Eye (tissue), 1 donor: Measurements from ENCODE around the gene NDUFAF2.
A peak's percentile ranks its signal among the peaks of the same experiment; 100 is the strongest.
"Not testable (repeated sequence)": the region's sequence is repeated elsewhere in the genome, so short reads cannot be mapped to it uniquely, and the experiment has no call there.

Source experiments
- DNase-seq: peaks from one replicate; pipeline ENCODE4 v3.0.0-alpha.2; 2015

Gene NDUFAF2

GRCh38 chr5:61052882-61053281 is 107.9 kb downstream of the NDUFAF2 start:
- no peak for DNase-seq

DNA sequence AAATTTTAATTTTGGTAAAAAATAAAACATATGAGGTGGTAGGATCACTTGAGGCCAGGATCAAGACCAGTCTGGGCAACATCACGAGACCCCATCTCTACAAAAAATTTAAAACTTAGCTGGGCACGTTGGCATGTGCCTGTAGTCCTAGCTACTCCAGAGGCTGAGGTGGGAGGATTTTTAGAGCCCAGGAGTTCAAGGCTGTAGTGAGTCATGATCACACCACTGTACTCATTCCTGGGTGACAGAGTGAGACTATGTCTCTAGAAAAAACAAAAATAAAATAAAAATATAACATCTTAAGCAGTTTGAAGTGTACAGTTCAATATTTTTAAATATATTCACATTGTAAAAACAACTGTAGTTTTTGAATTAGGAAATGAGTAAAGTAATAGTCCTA is 108.9 kb downstream of the NDUFAF2 start:
- no peak for DNase-seq

GRCh38 chr5:61055434-61056006 is 110.5 kb downstream of the NDUFAF2 start:
- peak; percentile 71 for DNase-seq

DNA sequence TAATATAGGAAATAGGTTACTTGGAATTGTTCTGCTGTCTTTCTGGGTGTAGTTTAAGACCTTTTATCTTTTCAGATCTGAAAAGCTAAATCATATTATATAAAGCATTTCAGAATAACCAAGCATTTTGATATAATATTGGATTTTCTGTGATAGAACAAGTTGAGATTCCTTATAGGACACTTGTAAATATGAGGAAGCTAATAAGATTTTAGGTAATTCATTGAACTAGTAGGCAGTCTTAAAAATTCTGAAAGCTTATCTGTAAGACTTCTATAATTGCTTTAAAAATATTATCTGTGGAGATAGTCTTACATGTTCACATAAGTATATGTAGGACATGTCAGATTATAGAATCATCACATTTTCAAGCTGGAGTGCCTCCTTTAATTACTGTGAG is 114.5 kb downstream of the NDUFAF2 start:
- no peak for DNase-seq

DNA sequence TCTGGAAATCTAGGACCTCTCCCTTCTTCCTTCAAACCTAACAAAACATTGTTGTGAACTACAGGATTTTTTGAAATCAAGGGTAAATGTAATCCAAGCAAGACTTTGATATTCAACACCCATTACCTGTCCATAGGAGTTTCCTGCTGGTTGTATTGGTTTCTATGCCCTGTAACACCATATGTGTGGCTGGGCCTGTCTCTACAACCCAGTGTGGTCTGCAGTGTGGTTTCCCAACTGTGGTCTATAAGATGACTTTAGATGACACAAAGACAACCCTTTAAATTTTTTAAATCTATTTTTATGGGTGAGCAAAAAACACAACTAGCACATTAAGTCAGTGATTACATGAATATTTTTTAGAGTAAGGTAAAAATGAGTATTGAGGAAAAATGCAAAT is 124.1 kb downstream of the NDUFAF2 start:
- no peak for DNase-seq

- DNase-seq = no peak
Measured at GRCh38 chr5:61071526-61071925, 126.5 kb downstream of the NDUFAF2 start.

- no peak for DNase-seq
Measured at GRCh38 chr5:61076626-61077025, 131.6 kb downstream of the NDUFAF2 start.

- no peak for DNase-seq
Measured at GRCh38 chr5:61081741-61082140, 136.7 kb downstream of the NDUFAF2 start.

GRCh38 chr5:61082516-61083280 is 137.7 kb downstream of the NDUFAF2 start:
- no peak for DNase-seq

- DNase-seq = no peak
Measured at GRCh38 chr5:61084658-61085057, 139.7 kb downstream of the NDUFAF2 start.

DNA sequence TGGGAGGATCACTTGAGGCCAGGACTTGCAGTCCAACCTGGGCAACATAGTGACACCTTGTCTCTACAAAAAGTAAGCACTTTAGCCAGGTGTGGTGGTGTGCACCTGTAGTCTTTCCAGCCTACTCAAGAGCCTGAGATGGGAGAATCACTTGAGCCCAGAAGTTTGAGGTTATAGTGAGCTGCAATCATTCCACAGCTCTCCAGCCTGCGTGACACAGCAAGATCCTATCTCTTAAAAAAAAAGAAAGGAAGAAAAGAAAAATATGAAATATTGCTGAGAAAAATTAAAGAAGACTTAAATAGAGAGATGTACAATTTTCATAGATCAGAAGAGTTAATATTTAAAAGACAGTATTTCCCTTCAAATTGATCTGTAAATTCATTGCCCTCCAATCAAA is 140.9 kb downstream of the NDUFAF2 start:
- no peak for DNase-seq

DNA sequence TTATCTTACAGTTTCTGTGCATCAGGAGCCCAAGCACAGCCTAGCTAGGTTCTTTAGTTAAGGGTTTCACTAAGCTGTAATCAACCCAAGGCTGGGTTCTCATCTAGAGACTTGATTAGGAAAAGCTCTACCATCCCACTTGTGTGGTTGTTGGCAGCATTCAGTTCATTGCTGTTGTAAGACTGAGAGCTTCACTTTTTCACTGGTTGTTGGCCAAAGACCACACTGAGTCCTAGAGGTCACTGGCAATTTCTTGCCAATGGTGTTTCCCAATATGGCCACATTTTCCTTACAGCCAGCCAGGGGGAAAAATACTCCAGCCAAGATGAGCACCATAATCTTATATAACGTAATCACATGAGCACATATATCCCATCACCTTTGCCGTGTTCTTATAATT is 142.9 kb downstream of the NDUFAF2 start:
- DNase-seq = no peak

GRCh38 chr5:61089351-61089750 is 144.3 kb downstream of the NDUFAF2 start:
- no peak for DNase-seq

DNA sequence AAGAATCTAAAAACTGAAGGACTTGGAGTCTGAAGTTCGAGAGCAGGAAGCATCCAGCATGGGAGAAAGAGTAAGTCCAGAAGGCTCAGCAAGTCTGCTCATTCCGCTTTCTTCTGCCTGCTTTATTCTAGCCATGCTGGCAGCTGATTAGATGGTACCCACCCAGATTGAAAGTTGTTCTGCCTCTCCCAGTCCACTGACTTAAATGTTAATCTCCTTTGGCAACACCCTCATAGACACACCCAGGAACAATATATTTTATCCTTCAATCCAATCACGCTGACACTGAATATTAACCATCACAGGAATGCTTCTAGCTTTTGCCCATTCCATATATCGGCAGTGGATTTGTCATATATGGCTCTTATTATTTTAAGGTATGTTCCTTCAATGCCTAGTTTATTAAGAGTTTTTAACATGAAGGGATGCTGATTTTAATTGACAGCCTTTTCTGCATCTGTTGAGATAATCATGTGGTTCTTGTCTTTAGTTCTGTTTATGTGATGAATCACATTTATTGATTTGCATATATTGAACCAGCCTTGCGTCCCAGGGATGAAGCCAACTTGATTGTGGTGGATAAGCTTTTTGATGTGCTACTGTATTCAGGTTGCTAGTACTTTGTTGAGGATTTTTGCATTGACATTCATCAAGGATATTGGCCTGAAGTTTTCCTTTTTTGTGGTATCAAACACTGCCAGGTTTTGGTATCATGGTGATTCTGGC is 148.2 kb downstream of the NDUFAF2 start:
- DNase-seq = not testable (repeated sequence)

GRCh38 chr5:61097465-61097864 is 152.5 kb downstream of the NDUFAF2 start:
- DNase-seq = no peak

GRCh38 chr5:61098251-61098995 is 153.4 kb downstream of the NDUFAF2 start:
- no peak for DNase-seq

DNA sequence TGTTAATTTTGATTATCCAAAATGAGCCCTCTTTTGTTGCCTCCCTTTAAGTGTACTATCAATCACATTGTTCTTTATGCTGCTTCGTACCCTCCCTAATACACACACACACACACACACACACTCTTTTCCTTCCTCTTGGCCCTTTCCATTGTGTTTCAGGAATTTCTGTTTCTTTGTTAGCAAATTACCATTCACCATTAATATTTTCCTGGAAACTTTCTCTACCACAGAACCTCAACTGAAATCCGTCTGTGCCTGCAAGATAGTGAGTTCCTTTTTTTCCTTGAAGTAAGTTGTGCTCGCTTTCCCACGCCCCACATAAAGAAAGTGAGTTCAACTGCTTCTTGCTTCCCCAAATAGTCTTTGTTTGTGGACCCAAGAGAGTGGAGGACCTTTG is 155.4 kb downstream of the NDUFAF2 start:
- DNase-seq = no peak

DNA sequence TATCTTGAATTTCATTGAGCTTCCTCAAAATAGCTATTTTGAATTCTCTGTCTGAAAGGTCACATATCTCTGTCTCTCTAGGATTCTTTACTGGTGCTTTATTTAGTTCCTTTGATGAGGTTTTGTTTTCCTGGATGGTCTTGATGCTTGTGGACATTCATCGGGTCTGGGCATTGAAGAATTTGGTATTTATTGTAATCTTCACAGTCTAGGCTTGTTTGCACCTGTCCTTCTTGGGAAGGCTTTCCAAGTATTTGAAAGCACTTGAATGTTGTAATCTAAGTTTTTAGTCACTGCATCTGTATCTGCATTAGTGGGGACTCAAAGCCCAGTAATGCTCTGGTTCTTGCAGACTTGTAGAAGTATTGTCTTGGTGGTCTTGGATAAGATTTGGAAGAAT is 169.4 kb downstream of the NDUFAF2 start:
- DNase-seq = no peak

- no peak for DNase-seq
Measured at GRCh38 chr5:61115968-61116367, 171.0 kb downstream of the NDUFAF2 start.

DNA sequence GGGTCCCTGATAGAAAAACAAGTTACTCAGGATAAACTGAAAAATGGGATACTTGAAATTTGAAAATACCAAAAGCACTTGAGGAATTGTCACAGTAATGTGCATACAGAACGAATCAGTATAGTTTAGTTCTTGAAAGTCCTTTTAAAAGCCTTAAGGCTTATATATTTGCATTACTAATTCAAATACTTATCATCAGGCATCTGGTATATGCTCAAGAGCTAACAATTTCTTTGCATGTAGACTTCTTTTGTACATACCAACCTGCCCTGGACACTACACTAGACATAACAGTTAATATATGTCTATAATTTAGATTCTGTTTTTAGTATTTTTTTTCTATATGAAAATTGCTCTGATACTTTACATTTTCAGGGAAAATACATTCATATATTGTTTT is 174.1 kb downstream of the NDUFAF2 start:
- DNase-seq = no peak

DNA sequence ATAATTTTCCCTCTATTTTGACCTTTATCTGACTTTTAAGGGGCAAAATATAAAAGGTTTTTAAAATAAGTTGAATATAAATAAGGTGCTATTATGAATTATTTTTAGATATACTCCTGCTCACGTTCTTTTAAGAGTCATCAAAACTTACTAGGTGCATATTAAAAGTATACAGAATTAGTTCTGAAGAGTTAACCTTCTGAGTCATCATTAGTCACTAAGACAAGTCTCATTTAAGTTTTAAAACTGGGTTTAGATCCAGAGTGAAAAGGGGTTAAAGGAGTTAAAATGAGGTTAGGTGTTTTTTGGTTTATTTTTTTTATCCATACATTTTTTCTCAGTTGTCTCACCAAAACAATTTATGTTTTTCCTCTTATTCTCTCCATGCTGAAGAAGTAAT is 175.5 kb downstream of the NDUFAF2 start:
- DNase-seq = no peak

DNA sequence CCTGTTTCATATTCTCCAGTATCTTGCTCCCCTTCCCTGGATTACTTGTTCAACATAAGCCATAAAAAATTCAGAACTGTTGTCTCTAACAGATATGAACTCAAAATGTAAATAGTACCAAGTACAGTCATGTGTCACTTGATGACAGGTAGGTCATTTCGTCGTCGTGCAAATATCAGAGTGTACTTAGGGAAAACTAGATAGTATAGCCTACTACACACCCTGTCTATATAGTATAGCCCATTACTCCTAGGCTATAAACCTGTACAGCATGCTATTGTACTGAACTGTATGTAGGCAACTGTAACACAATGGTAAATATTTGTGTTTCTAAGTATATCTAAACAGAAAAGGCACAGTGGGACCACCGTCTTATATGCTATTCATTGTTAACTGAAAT is 178.1 kb downstream of the NDUFAF2 start:
- no peak for DNase-seq

DNA sequence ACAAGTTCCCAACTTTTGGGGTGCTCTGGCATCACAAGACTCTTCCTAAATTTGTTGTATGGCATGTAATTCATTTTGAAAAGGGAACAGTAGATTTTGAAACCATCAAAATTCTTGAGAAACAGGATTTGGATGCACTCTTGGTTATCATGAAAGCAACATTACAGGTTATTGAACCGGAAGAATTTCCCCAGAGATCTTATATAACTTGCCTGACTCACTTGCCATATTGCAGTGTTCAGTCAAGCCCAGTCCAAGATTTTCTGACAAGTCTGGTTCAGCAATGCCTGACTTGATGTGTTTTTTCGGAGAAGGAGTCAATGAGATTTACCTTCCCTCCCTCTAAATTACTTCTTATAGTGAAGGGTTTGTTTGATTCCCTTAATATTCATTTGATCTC is 185.3 kb downstream of the NDUFAF2 start:
- peak; percentile 56 for DNase-seq
